HG03442 (cell line): ENCODE measurements around the gene CZIB.
"Not testable (repeated sequence)": the region's sequence is repeated elsewhere in the genome, so short reads cannot be mapped to it uniquely, and the experiment has no call there.

Experiments
- ATAC-seq: cut with Tn5 transposase; IDR thresholded peaks from one replicate; pipeline ENCODE4 v1.9.1; 2021; ENCODE audit warnings: mild to moderate bottlenecking, moderate library complexity; ENCODE audit not compliant: unreplicated experiment

CZIB gene

DNA sequence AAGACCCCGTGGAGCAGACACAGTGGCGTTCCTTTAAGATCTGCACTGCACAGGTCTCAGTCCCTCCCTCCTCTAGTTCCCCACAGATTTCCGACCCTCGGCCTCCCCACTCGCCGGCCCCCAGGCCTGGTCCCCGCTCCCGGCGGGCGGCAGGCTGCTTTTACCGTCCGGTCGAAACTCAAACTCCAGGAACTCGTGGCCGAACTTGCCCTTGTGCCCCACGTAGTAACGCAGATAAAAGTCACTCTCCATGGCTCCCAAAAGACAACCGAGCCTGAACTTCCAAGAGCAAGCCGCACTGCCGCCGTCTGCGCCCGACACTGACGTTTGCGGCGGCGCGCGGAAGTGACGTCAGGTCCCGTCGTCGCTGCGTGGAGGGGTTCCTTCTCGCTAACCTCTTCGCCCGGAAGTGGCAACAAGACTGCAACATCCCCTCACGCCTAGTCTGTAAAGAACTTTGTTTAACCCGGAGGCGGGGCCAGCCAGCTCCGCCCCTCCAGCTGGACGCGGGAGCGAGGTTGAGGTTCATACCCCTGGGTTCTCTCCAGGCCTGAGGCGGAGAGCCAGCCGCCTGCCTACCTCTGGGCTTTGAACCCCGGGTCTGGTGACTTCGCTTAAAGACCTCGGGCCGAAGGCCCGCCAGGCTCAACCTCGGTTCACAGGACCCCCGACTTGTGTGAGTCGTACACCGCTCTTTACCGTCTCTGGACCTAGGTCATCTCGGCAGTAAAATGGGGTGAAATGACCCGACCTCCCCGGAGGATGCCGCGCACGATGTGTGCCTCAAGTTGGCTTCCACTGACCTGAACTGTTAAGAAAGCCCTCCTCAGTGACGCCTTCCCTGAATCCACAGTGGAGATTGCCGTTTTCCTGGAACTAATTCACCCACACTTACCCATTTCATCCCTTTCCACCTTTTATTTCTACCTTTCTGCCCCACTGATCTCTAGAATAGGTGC is 18.0 kb upstream of the CZIB start, which contains the start of gene MAGOH:
Gene MAGOH, minus strand, starts transcription at position 322 of the 959 bp plus-strand sequence. Its CDS starts 70 bp downstream, at position 252.
- peak; percentile 96 for ATAC-seq

- no peak for ATAC-seq
Observed at GRCh38 chr1:53237638-53238037, 17.2 kb upstream of the CZIB start.

DNA sequence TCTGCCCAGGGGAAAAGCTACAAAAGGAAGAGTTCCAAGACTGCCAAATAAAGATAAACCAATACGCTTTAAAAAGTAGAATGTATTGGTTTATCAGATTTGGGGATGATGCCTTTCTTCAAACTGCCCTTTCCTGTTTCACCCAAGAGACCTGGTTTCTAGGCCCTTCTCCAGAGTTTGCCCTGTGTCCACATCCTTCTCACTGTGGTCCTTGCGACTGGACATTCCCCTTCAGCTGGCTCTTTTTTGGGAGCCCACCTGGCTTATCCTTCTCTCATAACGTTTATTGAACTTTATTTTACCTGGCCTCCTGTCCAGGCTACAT is 490 bp upstream of the CZIB start:
- no peak for ATAC-seq

DNA sequence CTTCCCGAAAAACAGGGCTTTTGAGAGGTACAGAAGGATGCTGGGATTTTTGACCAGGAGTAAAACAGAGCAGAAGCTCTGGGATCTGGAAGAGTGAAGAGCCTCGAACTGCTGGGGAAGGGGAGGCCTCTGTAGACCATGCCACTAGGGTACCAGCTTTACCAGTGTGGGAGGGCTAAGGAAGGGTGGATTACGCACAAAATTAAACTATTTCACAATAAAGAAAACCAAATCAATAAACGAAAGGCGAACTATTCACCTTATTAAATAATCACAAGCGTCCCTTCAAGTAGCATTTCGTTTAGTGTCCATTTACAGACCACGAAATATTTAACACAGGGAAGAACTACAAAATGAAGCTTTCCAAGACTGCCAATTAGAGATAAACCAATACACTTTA is 723 bp downstream of the CZIB start:
- no peak for ATAC-seq

- ATAC-seq = no peak
Observed at GRCh38 chr1:53218201-53218600, 2.2 kb downstream of the CZIB start.

DNA sequence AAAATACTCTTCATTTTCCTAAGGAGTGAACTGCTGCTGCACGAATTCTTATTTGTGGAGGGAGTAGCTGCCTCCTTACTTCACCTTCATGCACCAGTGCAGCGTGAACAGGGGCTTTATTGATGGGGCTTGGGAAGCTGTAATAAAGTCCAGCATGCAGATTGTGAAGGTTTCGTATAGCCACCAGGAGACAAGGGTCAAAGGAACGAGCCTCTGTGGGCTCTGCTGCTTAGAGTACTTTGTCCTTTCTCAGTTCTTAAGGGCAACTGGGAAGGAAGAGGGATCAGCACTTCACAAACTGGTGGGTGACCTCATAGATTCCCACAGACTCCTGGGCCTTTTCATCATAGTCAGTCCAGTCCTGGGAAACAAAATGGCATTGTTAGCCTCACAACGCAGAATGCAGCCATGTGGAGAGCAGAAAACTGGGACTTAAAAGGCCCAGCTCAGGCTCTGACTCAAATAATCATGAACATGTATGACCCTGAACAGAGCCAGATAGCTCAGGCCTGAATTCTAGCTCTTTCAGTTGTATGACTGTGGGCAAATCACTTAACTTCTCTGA is 6.0 kb downstream of the CZIB start:
- no peak for ATAC-seq

DNA sequence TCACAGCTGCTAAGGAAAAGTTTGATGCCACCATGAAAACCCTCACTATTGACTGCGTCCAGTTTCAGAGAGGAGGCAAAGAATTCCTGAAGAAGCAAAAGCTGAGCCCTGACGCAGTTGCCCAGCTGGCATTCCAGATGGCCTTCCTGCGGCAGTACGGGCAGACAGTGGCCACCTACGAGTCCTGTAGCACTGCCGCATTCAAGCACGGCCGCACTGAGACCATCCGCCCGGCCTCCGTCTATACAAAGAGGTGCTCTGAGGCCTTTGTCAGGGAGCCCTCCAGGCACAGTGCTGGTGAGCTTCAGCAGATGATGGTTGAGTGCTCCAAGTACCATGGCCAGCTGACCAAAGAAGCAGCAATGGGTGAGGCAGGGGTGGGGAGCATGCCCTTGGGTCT is 9.5 kb downstream of the CZIB start:
- no peak for ATAC-seq

DNA sequence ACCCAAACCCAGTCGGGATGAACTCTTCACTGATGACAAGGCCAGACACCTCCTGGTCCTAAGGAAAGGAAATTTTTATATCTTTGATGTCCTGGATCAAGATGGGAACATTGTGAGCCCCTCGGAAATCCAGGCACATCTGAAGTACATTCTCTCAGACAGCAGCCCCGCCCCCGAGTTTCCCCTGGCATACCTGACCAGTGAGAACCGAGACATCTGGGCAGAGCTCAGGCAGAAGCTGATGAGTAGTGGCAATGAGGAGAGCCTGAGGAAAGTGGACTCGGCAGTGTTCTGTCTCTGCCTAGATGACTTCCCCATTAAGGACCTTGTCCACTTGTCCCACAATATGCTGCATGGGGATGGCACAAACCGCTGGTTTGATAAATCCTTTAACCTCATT is 10.1 kb downstream of the CZIB start:
- ATAC-seq = no peak

GRCh38 chr1:53207726-53208125 is 12.7 kb downstream of the CZIB start:
- ATAC-seq = no peak

DNA sequence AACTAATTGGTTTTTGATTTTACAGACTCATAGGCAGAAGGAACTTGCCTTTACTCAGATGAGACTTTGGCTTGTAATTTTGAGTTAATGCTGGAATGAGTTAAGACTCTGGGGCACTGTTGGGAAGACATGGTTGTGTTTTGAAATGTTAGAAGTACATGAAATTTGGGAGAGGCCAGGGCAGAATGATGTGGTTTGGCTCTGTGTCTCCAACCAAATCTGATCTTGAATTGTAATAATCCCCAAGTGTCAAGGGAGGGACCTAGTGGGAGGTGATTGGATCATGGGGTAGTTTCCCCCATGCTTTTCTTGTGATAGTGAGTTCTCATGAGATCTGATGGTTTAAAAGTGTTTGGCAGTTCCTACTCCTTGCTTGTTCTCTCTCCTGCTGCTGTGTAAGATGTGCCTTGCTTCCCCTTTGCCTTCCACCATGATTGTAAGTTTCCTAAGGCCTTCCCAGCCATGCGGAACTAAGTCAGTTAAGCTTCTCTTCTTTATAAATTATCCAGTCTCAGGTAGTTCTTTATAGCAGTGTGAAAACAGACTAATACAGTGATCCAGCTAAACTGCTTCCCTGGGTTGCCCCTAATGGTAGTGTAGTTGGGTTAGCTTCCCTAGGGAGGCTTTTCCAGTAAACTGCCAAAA is 13.6 kb downstream of the CZIB start:
- ATAC-seq = no peak

DNA sequence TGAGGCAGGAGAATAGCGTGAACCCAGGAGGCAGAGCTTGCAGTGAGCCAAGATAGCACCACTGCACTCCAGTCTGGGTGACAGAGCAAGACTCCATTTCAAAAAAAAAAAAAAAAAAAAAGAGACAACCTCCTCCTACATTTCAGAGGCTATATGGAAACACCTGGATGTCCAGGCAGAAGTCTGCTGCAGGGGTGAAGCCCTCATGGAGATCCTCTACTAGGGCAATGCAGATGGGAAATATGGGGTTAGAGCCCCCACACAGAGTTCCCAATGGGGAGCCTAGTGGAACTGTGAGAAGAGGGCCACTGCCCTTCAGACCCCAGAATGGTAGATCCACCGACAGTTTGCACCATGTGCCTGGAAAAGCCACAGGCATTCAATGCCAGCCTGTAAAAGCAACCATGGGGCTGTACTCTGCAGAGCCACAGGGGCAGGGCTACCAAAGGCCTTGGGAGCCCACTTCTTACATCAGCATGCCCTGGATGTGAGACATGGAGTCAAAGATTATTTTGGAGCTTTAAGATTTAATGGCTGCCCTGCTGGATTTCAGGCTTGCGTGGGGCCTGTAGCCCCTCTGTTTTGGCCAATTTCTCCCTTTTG is 14.2 kb downstream of the CZIB start:
- not testable (repeated sequence) for ATAC-seq

DNA sequence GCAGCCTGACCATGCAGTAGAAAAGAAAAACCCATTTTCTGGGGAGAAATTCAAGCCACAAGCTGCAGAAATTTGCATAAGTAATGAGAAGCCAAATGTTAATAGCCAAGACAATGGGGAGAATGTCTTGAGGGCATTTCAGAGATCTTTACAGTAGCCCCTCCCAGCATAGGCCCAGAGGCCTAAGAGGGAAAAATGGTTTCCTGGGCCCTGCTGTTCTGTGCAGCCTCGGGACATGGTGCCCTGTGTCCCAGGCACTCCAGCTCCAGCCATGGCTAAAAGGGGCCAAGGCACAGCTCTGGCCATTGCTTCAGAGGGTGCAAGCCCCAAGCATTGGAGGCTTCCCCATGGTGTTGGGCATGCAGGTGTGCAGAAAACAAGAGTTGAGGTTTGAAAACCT is 14.9 kb downstream of the CZIB start:
- ATAC-seq = not testable (repeated sequence)

DNA sequence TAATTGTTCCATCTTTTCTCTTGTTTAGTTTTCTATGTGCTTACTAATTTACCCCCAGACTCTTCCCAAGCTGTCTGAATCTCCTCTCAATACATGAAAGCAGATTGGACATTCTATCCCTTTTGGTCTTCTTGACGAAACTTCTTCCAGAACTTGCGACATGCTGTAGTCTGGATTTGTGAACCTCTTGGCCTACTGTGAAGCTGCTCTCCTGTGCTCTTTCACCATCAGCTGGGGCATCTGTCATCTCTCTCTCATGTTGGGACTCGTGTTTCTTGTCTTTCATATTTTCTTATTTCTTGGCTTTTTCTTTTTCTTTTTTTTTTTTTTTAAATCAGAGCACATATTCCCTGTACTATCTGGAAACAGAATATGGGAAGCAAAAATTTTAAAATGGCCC is 17.0 kb downstream of the CZIB start:
- ATAC-seq = no peak

DNA sequence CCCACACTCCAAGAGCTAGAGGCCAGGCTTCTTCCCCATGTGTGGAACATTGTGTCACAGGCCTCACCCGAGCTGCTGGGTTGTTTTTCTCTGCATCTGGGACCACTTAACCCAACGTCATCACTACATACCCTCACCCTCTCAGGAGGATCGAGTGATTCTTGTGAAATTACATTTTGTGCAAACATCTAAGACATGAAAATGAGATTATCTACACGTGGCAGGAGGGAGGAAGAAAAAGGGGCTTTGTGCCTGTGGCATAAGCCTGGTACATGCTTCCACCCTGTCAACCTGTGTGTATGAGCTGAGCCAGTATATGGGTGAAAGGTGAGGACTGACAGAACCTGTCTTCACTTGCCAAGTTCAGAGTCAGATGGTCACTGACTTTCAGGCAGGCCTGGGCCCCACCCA is 22.2 kb downstream of the CZIB start:
- no peak for ATAC-seq

GRCh38 chr1:53197291-53198200 is 22.9 kb downstream of the CZIB start:
- no peak for ATAC-seq

GRCh38 chr1:53196485-53197290 is 23.7 kb downstream of the CZIB start, which contains the start of gene CPT2:
Gene CPT2 (plus strand): TSS chr1:53196824. CDS start chr1:53196944, 120 bp downstream.
- ATAC-seq = peak; percentile 99

DNA sequence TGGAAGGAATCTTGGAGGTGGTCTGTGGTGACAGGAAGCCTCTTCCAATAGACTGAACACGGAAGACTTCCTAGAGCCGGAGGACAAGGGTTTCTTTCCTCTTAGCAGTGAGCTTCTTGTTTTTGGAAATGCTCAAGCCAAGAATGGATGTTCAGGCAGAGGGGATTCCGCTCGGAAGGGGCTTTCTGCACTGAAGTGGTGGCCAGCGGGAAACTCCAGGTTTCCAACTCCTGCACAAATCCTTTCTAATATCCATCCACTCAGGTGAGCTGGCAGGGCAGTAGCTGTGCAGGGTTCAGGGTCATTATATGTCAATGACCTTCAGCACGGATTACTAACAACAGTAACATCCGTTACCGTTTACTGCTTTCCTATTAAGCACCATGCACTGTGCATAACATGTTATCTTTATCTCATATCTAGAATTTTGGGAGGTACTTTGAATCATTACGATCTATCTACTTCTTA is 24.4 kb downstream of the CZIB start:
- peak; percentile 6 for ATAC-seq

GRCh38 chr1:53195246-53196016 is 25.0 kb downstream of the CZIB start:
- ATAC-seq = no peak

- ATAC-seq = no peak
Observed at GRCh38 chr1:53190210-53190611, 30.2 kb downstream of the CZIB start.
